Measurements from ENCODE around the gene SLC22A4. TPM values are rescaled to one million over a fixed set of nuclear protein-coding genes. Genes with fewer than 3 reads are reported as not detected.

SLC22A4 gene
- total and polyA plus RNA-seq, 9 donors, result 0.72 to 7.7 (median 2.3) TPM

GRCh38 chr5:132256086-132256782 lies 38.0 kb upstream of the SLC22A4 start:
- Histone ChIP-seq H3K27ac (no peak overlapping the region), H3K4me1 (ENCODE audit: insufficient read depth) (peaks cover 12% of the 10 kb centered on the region), H3K27me3 (no peaks in the 10 kb centered on the region), H3K9me3 (no peaks in the 10 kb centered on the region), H3K36me3 (no peaks in the 10 kb centered on the region), H3K4me3 (no peak overlapping the region)
- 96 to 98% (median 96%) methylated on average over 4 of the region's 4 CpGs for WGBS, 3 donors
- intact Hi-C loops (cut with DNase I), result no loop called here
- peak in 2 of 5 donors; percentile 2 to 18 for DNase-seq
- TF ChIP-seq POLR2A (IDR thresholded peaks at IDR 0.05) (no peak), EP300 (IDR thresholded peaks at IDR 0.05) (no peak), CTCF (IDR thresholded peaks at IDR 0.05) (no peak)

- intact Hi-C loops (cut with DNase I), result no loop called here
- TF ChIP-seq CTCF (IDR thresholded peaks at IDR 0.05) (no peak), POLR2A (IDR thresholded peaks at IDR 0.05) (no peak), EP300 (IDR thresholded peaks at IDR 0.05) (no peak)
- Histone ChIP-seq H3K9me3 (no peaks in the 10 kb centered on the region), H3K36me3 (no peaks in the 10 kb centered on the region), H3K4me1 (ENCODE audit: insufficient read depth) (peaks cover 12% of the 10 kb centered on the region), H3K27ac (no peak overlapping the region), H3K27me3 (no peaks in the 10 kb centered on the region), H3K4me3 (peak overlapping the region; percentile 78)
- DNase-seq, result no peak
- 84 to 88% (median 86%) methylated on average over 6 of the region's 6 CpGs for WGBS, 3 donors
Observed at GRCh38 chr5:132256783-132257130, 37.4 kb upstream of the SLC22A4 start.

GRCh38 chr5:132257131-132258101 lies 36.8 kb upstream of the SLC22A4 start, which contains the start of gene PDLIM4:
Gene PDLIM4 (plus strand): TSS chr5:132257696. CDS start chr5:132257735, 39 bp downstream.
- DNase-seq, result peak; percentile 67 to 79 (median 75)
- Histone ChIP-seq H3K27ac (peak within 1 kb of the TSS; percentile 82 to 98), H3K4me3 (peak within 1 kb of the TSS; percentile 78), H3K36me3 (no peaks in the 10 kb centered on the region), H3K27me3 (no peaks in the 10 kb centered on the region), H3K9me3 (no peaks in the 10 kb centered on the region), H3K4me1 (ENCODE audit: insufficient read depth) (peaks cover 12% of the 10 kb centered on the region)
- 9 to 18% (median 13%) methylated on average over 35 to 86 of the region's 88 CpGs for WGBS, 3 donors
- TF ChIP-seq POLR2A (IDR thresholded peaks at IDR 0.05) (peak; percentile 32), CTCF (IDR thresholded peaks at IDR 0.05) (no peak)
- intact Hi-C loops (cut with DNase I), result no loop called here

GRCh38 chr5:132258102-132259068 lies 35.8 kb upstream of the SLC22A4 start:
- intact Hi-C loops (cut with DNase I), result no loop called here
- no peaks in the 10 kb centered on the region for H3K36me3 ChIP-seq
- DNase-seq, result peak; percentile 54 to 69 (median 65)
- H3K4me1 ChIP-seq (ENCODE audit: insufficient read depth), result peaks cover 13% of the 10 kb centered on the region
- H3K4me3 ChIP-seq, result peak overlapping the region; percentile 78
- no peak for TF ChIP-seq POLR2A (IDR thresholded peaks at IDR 0.05)
- TF ChIP-seq EP300 (IDR thresholded peaks at IDR 0.05), result no peak
- no peak for TF ChIP-seq CTCF (IDR thresholded peaks at IDR 0.05)
- peak overlapping the region; percentile 82 to 98 for H3K27ac ChIP-seq
- no peaks in the 10 kb centered on the region for H3K9me3 ChIP-seq
- no peaks in the 10 kb centered on the region for H3K27me3 ChIP-seq
- WGBS, 3 donors, result 18 to 22% (median 20%) methylated on average over 19 of the region's 19 CpGs

Measured in ovary (tissue), 9 donors.